Endothelial cell of coronary artery (primary cell): Measurements from ENCODE around the gene ZSCAN12. TPM values are rescaled to one million over a fixed set of nuclear protein-coding genes. Genes with fewer than 3 reads are reported as not detected.

Source experiments
- total RNA-seq: library from RNA; depleted of rRNA; stranded (reverse); fragments of >200 nt; gene quantifications from 2 replicates; pipeline ENCODE4 v1.2.3, GENCODE V29; 2014

The ZSCAN12 gene
- total RNA-seq, result 2.7 and 6.3 TPM in 2 replicates

DNA sequence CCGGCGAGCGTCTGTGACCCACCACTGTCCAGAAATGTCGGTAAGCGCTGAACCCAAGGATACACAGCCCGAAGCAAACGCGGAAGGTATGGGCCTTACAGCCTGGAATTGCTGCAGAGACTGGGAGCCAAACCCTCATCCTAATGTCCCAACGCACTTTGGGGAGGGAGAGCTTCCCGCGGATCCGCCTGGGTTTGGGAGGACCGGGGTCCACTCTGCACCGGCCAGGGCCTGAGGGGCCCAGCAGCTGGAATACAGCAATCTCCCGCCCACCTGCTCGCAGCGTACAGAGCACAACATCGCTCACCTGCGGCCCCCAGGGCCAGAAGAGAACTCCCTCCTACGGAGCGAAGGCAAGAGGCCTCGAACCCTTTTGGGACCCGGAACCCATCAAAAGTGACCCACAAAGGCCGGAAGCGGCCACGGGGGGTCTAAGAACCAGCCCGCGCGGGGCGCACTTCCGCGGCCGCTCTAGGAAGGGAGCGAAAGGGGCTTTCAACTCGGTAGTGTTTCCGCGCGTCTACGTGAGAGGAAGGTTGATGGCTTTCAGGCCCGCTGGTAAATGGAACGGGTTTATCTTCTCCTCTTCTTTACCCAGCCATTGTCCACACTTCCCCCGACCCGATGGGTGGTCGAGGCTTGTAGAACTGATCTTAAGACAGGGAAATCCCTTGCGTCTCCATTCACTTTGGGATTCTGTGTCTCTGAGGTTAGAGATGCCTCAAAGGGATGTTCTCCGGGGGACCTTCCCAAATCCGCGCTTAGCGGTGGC, at the start of gene ZSCAN12:
TSS of gene ZSCAN12 (minus strand) at position 398 of the 772 bp plus-strand sequence. CDS start 1,342 bp downstream, outside the sequence.

GRCh38 chr6:28443112-28443773, 43.7 kb upstream of the ZSCAN12 start, which contains the start of gene ZSCAN23:
Gene ZSCAN23, minus strand, starts transcription at chr6:28443491. Its CDS starts 7,225 bp downstream, at chr6:28436266.

GRCh38 chr6:28349892-28350737, 49.4 kb downstream of the ZSCAN12 start, which contains the start of gene ZKSCAN3:
Gene ZKSCAN3, plus strand, starts transcription at chr6:28349947. Its CDS starts 9,640 bp downstream, at chr6:28359587.

DNA sequence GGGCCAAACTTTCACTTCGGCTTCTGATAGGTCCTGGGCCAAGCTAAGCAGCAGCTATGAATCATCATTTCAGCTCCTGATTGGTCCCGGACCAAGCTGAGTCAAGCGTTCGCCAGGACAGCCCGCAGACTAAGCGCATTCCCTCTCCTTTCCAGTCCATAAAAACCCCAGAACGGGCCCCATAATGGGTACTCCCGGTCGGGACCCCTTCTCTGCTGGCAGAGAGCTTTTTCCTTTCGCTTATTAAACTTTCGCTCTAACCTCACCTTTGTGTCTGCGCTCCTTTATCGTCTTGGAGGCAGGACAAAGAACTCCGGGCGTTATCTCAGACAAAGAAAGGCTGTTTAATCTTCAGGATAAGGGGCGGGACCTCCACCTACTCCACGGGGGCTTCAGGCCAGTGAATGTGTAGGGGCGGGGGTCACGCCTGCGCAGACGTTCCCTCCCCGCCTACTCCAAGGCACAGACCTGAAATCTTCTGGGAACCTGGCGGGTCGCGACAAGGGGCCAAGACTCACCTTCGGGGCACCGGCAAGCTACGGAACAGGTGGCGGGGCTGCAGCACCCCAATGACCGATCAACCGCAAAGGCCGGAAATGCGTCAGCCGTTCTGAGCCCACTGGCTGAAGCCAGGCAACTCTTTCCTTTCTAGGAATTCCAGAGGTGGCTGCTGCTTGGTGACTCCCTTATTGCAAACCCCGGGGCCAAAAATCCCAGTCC, 63.8 kb downstream of the ZSCAN12 start, which contains the start of gene ZSCAN31:
TSS of gene ZSCAN31 (minus strand) at position 585 of the 720 bp plus-strand sequence. CDS start 6,465 bp downstream, outside the sequence.

Other genes with a start within 250 kb of the ZSCAN12 start
- gene ZSCAN9, start 174.5 kb downstream of the ZSCAN12 start, total RNA-seq, result 10.7 and 14.7 TPM in 2 replicates
- gene ZKSCAN4, start 147.5 kb downstream of the ZSCAN12 start, total RNA-seq, result 5.2 and 5.7 TPM in 2 replicates
- 0.27 and 0.85 TPM in 2 replicates for gene NKAPL, start 140.4 kb downstream of the ZSCAN12 start, total RNA-seq
- gene ZSCAN26, start 132.6 kb downstream of the ZSCAN12 start, total RNA-seq, result 9.8 and 13.5 TPM in 2 replicates
- 5.9 and 7.1 TPM in 2 replicates for gene PGBD1, start 118.2 kb downstream of the ZSCAN12 start, total RNA-seq
- gene ZSCAN31, start 63.6 kb downstream of the ZSCAN12 start, total RNA-seq, result 13.4 and 17.3 TPM in 2 replicates
- 3.9 and 6.1 TPM in 2 replicates for gene ZKSCAN3, start 49.8 kb downstream of the ZSCAN12 start, total RNA-seq
- 0.18 and 1.9 TPM in 2 replicates for gene ZSCAN23, start 43.7 kb upstream of the ZSCAN12 start, total RNA-seq
- not detected in 2 replicates for gene GPX6, start 116.0 kb upstream of the ZSCAN12 start, total RNA-seq
- not detected in 2 replicates for gene GPX5, start 126.1 kb upstream of the ZSCAN12 start, total RNA-seq